Panc1 (cell line): ENCODE results near the gene NCKAP1. TPM values are rescaled to one million over a fixed set of nuclear protein-coding genes. Genes with fewer than 3 reads are reported as not detected.

Experiments used
- ATAC-seq: fragments of 200-7000 bp; cut with Tn5 transposase; 2 replicates; pipeline ENCODE4 v1.9.1; 2020; ENCODE audit warnings: mild to moderate bottlenecking, moderate library complexity
- BruUV-seq: library from RNA; stranded (reverse); fragments of 400-500 nt; replicated peaks from 2 replicates; lab custom pipeline; 2021; lab: Mats Ljungman, UMichigan
- CTCF ChIA-PET: fragments of 300-600 bp; sonication (Branson Sonifier 250); formaldehyde crosslinking; loops from one replicate; lab custom pipeline; 2022; ENCODE audit warnings: antibody characterized with exemption; lab: Charles Lee
- POLR2A ChIA-PET: fragments of 300-600 bp; sonication (Branson Sonifier 250); formaldehyde crosslinking; loops from one replicate; lab custom pipeline; 2022; ENCODE audit warnings: antibody characterized with exemption; lab: Charles Lee
- DNase-seq: peaks from one replicate; pipeline ENCODE4 v3.0.0-alpha.2; 2010; ENCODE audit warnings: low read depth, low spot score
- H3K27ac ChIP-seq: 2 replicates; pipeline ENCODE4 v1.5.1; 2011; ENCODE audit warnings: mild to moderate bottlenecking, low read length, inconsistent platforms
- H3K27me3 ChIP-seq: fragments of 200-500 bp; sonication (Bioruptor generic); 2 replicates; pipeline ENCODE4 v1.6.0; 2014; ENCODE audit warnings: low read length, inconsistent platforms; ENCODE audit not compliant: control insufficient read depth, insufficient read depth
- H3K36me3 ChIP-seq: fragments of 200-500 bp; sonication (Bioruptor generic); 2 replicates; pipeline ENCODE4 v1.5.1; 2014; ENCODE audit warnings: inconsistent platforms, mild to moderate bottlenecking, low read length, moderate library complexity; ENCODE audit not compliant: control insufficient read depth, insufficient read depth
- H3K4me1 ChIP-seq: 2 replicates; pipeline ENCODE4 v1.5.1; 2011; ENCODE audit warnings: inconsistent platforms, mild to moderate bottlenecking, low read length, moderate library complexity; ENCODE audit not compliant: control insufficient read depth, insufficient read depth
- H3K4me3 ChIP-seq, 2 experiments: 2 replicates each; pipeline ENCODE4 v1.5.1; 2011 to 2012; ENCODE audit warnings: low read depth in 2 of 2, low read length in 2 of 2, mild to moderate bottlenecking in 2 of 2, inconsistent platforms in 1 of 2, moderate library complexity in 1 of 2
- H3K9me3 ChIP-seq: fragments of 200-500 bp; sonication (Bioruptor generic); 2 replicates; pipeline ENCODE4 v1.5.1; 2014; ENCODE audit warnings: low read depth, mild to moderate bottlenecking, inconsistent platforms, low read length, moderate library complexity; ENCODE audit not compliant: control insufficient read depth, insufficient read depth
- POLR2AphosphoS5 ChIP-seq: IDR thresholded peaks from 2 replicates; pipeline ENCODE4 v1.6.1; 2012; ENCODE audit warnings: mild to moderate bottlenecking, low read depth, low read length, moderate library complexity
- REST ChIP-seq, 2 experiments: IDR thresholded peaks; 2 replicates each; pipeline ENCODE4 v1.6.1; 2011 to 2012; ENCODE audit warnings: low read depth in 2 of 2, control low read depth in 1 of 2, low read length in 1 of 2, mild to moderate bottlenecking in 1 of 2, moderate library complexity in 1 of 2; ENCODE audit not compliant: insufficient read depth in 1 of 2
- SIN3A ChIP-seq: IDR thresholded peaks from 2 replicates; pipeline ENCODE4 v1.6.1; 2012; ENCODE audit warnings: low read depth, mild to moderate bottlenecking, low read length, moderate library complexity, borderline replicate concordance; ENCODE audit not compliant: insufficient read depth
- TCF7L2 ChIP-seq: IDR thresholded peaks from 2 replicates; pipeline ENCODE4 v1.6.1; 2011; ENCODE audit warnings: mild to moderate bottlenecking, low read depth, low read length, inconsistent platforms
- in situ Hi-C: cut with HindIII; loops from 2 replicates; pipeline ENCODE4 v1.10.0; 2016; ENCODE audit warnings: low sequenced_read_pairs, low pct_unique_long_range_greater_than_20kb
- intact Hi-C: fragments of 100-400 bp; cut with micrococcal nuclease; formaldehyde crosslinking; loops from one replicate; pipeline ENCODE4 v1.10.0; 2022; ENCODE audit not compliant: unreplicated experiment
- total RNA-seq: library from RNA; stranded (reverse); gene quantifications from one replicate; pipeline ENCODE4 v1.2.1, GENCODE V29; 2021; ENCODE audit not compliant: unreplicated experiment
- TF ChIP-seq, protein P1 (sequence below): fragments of 450-650 bp; IDR thresholded peaks from 2 replicates; pipeline ENCODE4 v1.5.1; 2017; ENCODE audit warnings: mild to moderate bottlenecking

Gene NCKAP1
- total RNA-seq, 1 experiment from 2014 or later: 174 TPM

DNA sequence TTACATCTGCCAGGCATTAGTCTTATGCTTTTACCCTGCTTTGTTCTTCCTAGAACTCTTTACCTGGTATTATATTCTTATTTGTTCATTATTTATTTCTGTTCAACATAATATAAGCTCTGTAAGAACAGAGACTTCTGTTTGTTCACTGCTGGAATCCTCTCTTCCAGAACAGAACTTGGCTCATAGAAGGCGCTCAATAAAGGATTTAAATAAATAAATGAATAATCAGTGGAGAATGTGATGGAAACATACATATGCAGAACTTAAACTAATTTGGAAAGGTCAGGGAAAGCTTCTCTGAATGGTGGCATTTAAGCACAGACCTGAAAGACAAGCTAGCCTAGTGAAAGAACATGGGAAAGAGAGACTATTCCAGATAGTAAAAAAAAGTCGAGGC is 24.3 kb downstream of the NCKAP1 start:
- TF ChIP-seq, protein P1, sequence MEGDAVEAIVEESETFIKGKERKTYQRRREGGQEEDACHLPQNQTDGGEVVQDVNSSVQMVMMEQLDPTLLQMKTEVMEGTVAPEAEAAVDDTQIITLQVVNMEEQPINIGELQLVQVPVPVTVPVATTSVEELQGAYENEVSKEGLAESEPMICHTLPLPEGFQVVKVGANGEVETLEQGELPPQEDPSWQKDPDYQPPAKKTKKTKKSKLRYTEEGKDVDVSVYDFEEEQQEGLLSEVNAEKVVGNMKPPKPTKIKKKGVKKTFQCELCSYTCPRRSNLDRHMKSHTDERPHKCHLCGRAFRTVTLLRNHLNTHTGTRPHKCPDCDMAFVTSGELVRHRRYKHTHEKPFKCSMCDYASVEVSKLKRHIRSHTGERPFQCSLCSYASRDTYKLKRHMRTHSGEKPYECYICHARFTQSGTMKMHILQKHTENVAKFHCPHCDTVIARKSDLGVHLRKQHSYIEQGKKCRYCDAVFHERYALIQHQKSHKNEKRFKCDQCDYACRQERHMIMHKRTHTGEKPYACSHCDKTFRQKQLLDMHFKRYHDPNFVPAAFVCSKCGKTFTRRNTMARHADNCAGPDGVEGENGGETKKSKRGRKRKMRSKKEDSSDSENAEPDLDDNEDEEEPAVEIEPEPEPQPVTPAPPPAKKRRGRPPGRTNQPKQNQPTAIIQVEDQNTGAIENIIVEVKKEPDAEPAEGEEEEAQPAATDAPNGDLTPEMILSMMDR: no peak
- TF ChIP-seq SIN3A (no peak), POLR2AphosphoS5 (no peak), REST (IDR thresholded peaks at IDR 0.05; ENCODE audit: insufficient read depth in 1 of 2, low read depth in 2 of 2, low read length in 1 of 2) (no peak), TCF7L2 (no peak)
- DNase-seq (no peak), ATAC-seq (no peak)
- no peak overlapping the region for H3K4me3 ChIP-seq
- peaks cover 8% of the 10 kb centered on the region for H3K4me1 ChIP-seq
- no TSS peak for BruUV-seq
- H3K36me3 ChIP-seq: no peaks in the 10 kb centered on the region
- no peak overlapping the region for H3K27ac ChIP-seq
- intact Hi-C loops (no loop called here), in situ Hi-C loops (no loop called here)
- no peaks in the 10 kb centered on the region for H3K27me3 ChIP-seq
- ChIA-PET CTCF (no interaction called here), POLR2A (no interaction called here)
- H3K9me3 ChIP-seq: no peaks in the 10 kb centered on the region

- intact Hi-C loops (no loop called here), in situ Hi-C loops (no loop called here)
- no peaks in the 10 kb centered on the region for H3K36me3 ChIP-seq
- TF ChIP-seq SIN3A (no peak), TCF7L2 (no peak), POLR2AphosphoS5 (no peak), REST (IDR thresholded peaks at IDR 0.05; ENCODE audit: insufficient read depth in 1 of 2, low read depth in 2 of 2, low read length in 1 of 2) (no peak)
- TF ChIP-seq, protein P1: no peak
- no peaks in the 10 kb centered on the region for H3K27me3 ChIP-seq
- DNase-seq (no peak), ATAC-seq (no peak)
- ChIA-PET CTCF (no interaction called here), POLR2A (no interaction called here)
- no peak overlapping the region for H3K4me3 ChIP-seq
- H3K27ac ChIP-seq: no peak overlapping the region
- BruUV-seq: no TSS peak
- H3K9me3 ChIP-seq: no peaks in the 10 kb centered on the region
- peaks cover 8% of the 10 kb centered on the region for H3K4me1 ChIP-seq
Observed at GRCh38 chr2:183011743-183012142, 26.5 kb downstream of the NCKAP1 start.
